Measurements from ENCODE around the gene CSF1.
A peak's percentile ranks its signal among the peaks of the same experiment; 100 is the strongest.

The CSF1 gene

GRCh38 chr1:109922326-109922725, 11.7 kb downstream of the CSF1 start:
- no peak for DNase-seq (ENCODE audit: low read depth)

GRCh38 chr1:109923131-109923945, 12.7 kb downstream of the CSF1 start:
- DNase-seq (ENCODE audit: low read depth): peak; percentile 38

- no peak for DNase-seq (ENCODE audit: low read depth)
These were observed 13.3 kb downstream of the CSF1 start for GRCh38 chr1:109923946-109924275.

GRCh38 chr1:109924316-109924715, 13.7 kb downstream of the CSF1 start:
- peak; percentile 48 for DNase-seq (ENCODE audit: low read depth)

GRCh38 chr1:109925159-109925990, 14.7 kb downstream of the CSF1 start:
- no peak for DNase-seq (ENCODE audit: low read depth)

- DNase-seq (ENCODE audit: low read depth): peak; percentile 58
These were observed 16.1 kb downstream of the CSF1 start for GRCh38 chr1:109926662-109927300.

DNA sequence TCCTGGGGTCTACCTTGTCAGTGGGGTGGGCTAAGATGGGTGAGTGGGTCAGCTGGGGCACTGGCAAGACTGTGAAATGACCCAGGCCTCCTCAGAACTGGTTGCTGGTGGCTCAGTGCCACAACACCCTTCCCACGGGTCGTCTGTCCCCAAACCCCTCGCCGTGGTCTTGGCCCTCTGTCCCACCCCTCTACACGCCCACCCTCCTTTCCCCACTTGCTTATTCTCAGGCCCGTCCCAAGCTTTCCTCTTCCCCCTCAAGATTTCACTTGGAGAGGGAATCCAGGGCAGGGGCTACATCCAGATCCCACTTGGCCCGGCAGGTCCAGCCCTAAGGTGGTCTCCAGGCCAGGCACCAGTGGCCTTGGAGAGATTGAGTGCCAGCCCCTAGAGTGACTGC, 16.7 kb downstream of the CSF1 start:
- DNase-seq (ENCODE audit: low read depth): no peak

DNA sequence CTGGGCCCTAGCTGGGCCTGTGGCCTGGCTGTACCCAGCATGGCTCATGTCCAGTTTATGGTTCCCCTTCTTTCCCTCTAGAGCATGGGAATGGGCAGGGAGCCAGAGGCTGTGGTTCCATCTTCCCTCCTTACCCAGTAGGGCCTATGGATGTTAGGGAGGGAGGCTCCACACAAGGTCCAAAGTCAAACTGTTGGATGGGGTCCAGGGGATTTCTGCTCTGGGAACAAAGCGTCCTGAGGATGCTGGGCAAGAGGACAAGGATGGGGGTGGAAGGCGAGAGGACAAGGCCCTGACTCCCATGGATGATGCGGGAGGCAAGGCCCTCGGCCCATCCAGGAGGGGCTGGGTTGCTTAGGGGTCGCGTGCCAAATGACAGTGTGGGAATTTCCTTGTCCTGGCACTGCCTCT, 17.3 kb downstream of the CSF1 start:
- peak; percentile 96 for DNase-seq (ENCODE audit: low read depth)

DNA sequence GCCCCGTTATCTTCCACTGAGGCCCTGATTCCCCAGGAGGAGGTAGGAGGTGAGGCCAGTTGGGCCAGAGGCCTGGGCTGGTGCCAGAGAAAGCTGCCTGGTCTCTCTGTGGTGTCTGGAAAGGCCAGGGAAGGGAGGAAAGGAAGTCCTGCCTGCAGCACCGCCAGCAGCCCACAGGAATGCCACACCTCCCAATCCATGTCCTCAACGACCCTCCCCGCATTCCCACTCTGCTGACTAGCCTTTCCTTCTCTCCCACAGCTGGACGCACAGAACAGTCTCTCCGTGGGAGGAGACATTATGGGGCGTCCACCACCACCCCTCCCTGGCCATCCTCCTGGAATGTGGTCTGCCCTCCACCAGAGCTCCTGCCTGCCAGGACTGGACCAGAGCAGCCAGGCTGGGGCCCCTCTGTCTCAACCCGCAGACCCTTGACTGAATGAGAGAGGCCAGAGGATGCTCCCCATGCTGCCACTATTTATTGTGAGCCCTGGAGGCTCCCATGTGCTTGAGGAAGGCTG, 18.0 kb downstream of the CSF1 start:
- peak; percentile 99 for DNase-seq (ENCODE audit: low read depth)

GRCh38 chr1:109929170-109929569, 18.5 kb downstream of the CSF1 start:
- no peak for DNase-seq (ENCODE audit: low read depth)

GRCh38 chr1:109929588-109930251, 19.1 kb downstream of the CSF1 start:
- DNase-seq (ENCODE audit: low read depth): no peak

- DNase-seq (ENCODE audit: low read depth): no peak
These were observed 19.8 kb downstream of the CSF1 start for GRCh38 chr1:109930252-109930993.

- DNase-seq (ENCODE audit: low read depth): peak; percentile 84
These were observed 20.6 kb downstream of the CSF1 start for GRCh38 chr1:109931189-109931731.

DNA sequence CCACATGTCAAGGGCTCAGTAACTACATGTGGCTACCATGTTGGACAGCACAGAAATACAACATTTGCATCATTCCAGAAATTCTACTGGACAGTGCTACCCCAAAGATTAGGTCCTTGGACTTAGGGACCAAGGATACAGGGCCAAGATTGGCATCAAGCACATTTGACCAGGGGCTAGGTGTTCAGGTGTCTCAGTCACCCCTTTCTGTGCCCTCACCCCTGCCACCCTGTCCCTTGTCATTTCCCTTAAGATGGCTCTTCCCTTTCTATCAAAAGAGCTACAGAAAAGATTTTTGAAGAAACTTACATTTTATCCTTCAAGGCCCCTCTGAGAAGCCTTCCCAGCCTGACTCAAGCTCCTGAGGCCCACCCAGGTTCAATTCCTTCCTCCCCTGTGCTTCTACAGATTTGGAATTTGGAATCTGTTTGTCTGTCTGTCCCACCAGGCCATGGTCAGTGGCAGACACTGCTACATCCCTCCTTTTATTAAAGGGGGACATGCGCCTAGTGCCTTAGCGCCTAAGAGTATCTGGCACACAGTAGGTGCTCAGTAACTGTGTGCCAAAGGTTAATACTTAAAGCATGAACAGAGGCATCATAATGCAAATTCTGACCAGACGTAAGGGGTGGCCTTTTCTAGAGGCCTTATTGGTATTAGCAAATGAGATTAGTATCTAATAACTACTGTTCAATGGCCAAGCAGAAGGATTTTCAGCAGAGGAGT, 21.4 kb downstream of the CSF1 start:
- no peak for DNase-seq (ENCODE audit: low read depth)

DNA sequence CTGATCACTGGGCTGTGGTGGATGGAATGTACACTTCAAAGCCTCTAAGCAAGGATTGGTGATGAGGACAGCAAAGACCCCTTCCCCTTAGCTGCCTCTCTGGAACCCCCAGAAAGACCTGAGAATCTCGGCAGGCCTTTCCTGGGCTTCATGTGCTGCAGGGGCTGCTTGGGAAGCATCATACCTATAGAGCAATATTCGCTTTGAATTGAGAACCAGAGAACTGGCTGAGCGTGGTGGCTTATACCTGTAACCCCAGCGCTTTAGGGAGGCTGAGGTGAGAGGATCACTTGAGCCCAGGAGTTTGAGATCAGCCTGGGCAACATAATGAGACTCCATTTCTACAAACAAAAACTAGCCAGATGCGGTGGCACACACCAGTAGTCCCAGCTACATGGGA, 22.0 kb downstream of the CSF1 start:
- DNase-seq (ENCODE audit: low read depth): no peak

DNA sequence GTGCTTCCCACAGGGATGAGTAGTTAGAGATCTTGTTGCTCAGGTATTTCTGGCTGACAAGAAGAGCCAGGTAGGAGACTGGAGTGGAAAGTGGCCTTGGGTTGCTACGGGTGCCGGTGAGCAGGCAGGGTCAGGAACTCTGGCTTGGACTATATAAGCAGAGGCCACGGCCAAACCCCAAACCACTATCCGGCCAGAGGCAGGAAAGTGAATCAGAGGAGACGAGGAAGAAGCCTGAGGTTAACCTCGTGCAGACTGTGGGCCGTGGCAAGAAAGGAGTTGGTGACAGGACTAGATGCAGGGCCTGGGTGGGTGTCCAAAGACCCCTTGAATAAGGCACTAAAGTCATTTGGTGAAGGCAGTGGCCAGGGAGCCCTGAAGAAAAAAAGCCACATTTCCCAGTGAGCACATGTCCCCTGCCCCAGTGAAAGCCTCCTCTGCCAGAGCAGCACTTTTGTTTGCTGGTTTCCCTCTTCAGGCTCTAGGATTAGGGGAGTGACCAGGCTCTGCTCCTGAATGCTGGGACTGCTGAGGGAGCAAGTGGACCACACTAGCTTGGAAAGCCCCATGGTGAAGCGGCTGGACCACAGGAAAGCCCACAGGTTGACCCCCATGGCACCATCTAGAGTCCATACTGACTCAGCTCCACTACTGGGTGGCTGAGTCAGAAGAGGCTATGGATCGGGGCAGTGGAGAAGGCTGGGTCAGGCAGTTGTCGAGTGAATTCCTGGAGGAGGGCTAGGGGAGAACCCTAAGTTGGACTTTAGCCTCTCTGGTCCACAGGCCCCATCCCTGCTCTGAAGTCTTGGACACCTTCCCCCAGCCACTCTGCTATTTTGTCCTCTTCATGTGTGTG, 23.4 kb downstream of the CSF1 start:
- peak; percentile 85 for DNase-seq (ENCODE audit: low read depth)

GRCh38 chr1:109935451-109935900, 24.8 kb downstream of the CSF1 start:
- no peak for DNase-seq (ENCODE audit: low read depth)

DNA sequence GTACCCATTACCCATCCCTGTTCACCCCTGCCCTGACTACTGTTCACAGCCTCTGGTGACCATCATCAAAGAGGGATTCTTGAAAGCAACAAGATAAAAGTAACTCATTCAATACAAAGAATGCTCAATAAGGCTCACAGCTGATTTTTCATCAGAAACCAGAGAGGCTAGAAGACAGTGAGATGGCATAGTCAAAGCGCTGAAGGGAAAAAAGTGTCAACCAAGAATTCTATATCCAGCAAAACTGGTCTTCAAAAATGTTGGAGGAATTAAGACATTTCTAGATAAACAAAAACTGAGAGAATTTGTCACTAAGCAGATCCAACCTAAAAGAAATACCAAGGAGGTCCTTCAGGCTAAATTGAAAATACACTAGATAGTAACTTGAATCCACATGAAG, 27.1 kb downstream of the CSF1 start:
- no peak for DNase-seq (ENCODE audit: low read depth)

- DNase-seq (ENCODE audit: low read depth): no peak
These were observed 27.9 kb downstream of the CSF1 start for GRCh38 chr1:109938556-109938955.
